Endothelial cell of umbilical vein (primary cell): Measurements from ENCODE around the gene CFAP45. TPM values are rescaled to one million over a fixed set of nuclear protein-coding genes. Genes with fewer than 3 reads are reported as not detected.

ENCODE experiments used
- BruUV-seq: library from RNA; stranded (reverse); fragments of 400-500 nt; replicated peaks from 2 replicates; lab custom pipeline; 2021; lab: Mats Ljungman, UMichigan
- CTCF ChIA-PET: fragments of 300-600, 350-600 bp; sonication (Branson Sonifier 250); formaldehyde crosslinking; loops from one replicate; lab custom pipeline; 2021; ENCODE audit warnings: antibody characterized with exemption, inconsistent platforms; lab: Charles Lee
- POLR2A ChIA-PET: fragments of 300-600, 350-600 bp; sonication (Branson Sonifier 250); formaldehyde crosslinking; loops from one replicate; lab custom pipeline; 2021; ENCODE audit warnings: antibody characterized with exemption, inconsistent platforms; lab: Charles Lee
- DNase-seq: peaks from one replicate; pipeline ENCODE4 v3.0.0-alpha.2; 2011; ENCODE audit warnings: low read depth, low spot score
- FAIRE-seq: peaks from 2 replicates; lab custom pipeline; 2011; peaks lifted over from hg19 to GRCh38; lab: Jason Lieb, UNC
- H2AFZ ChIP-seq: 2 replicates; pipeline ENCODE4 v1.6.0; 2012; ENCODE audit warnings: low read depth, low read length, control low read depth, inconsistent platforms
- H3K27ac ChIP-seq: 2 replicates; pipeline ENCODE4 v1.5.1; 2011; ENCODE audit warnings: low read depth, mild to moderate bottlenecking, control low read depth, low read length, moderate library complexity; ENCODE audit not compliant: insufficient read depth
- H3K27me3 ChIP-seq, 2 experiments: 2 replicates each; pipeline versions ENCODE4 v1.6.0 to v1.6.1; 2011; ENCODE audit warnings: low read length in 2 of 2, mixed read lengths in 1 of 2; ENCODE audit not compliant: control insufficient read depth in 2 of 2, insufficient read depth in 2 of 2
- H3K36me3 ChIP-seq, 2 experiments: 2 replicates in 1 of 2; 3 replicates in 1 of 2; pipeline ENCODE4 v1.5.1; 2011; ENCODE audit warnings: low read length in 2 of 2, mild to moderate bottlenecking in 1 of 2, moderate library complexity in 1 of 2; ENCODE audit not compliant: control insufficient read depth in 2 of 2, insufficient read depth in 2 of 2; ENCODE audit errors: extremely low read depth in 1 of 2
- H3K4me1 ChIP-seq: 3 replicates; pipeline ENCODE4 v1.5.1; 2011; ENCODE audit warnings: mild to moderate bottlenecking, low read length; ENCODE audit not compliant: control insufficient read depth, insufficient read depth; ENCODE audit errors: extremely low read depth
- H3K4me2 ChIP-seq: 2 replicates; pipeline ENCODE4 v1.6.1; 2011; ENCODE audit warnings: low read length, control low read depth, mixed read lengths; ENCODE audit not compliant: insufficient read depth
- H3K4me3 ChIP-seq, 3 experiments: fragments of 200-600 bp in 1 of 3; sonication (generic), shearing (Covaris generic) in 1 of 3; replicated peaks in 1 of 3; 2 replicates each; pipeline ENCODE4 v1.5.1; 2011 to 2016; ENCODE audit warnings: control low read depth in 3 of 3, low read length in 3 of 3, mild to moderate bottlenecking in 2 of 3, inconsistent platforms in 1 of 3, low read depth in 1 of 3, moderate library complexity in 1 of 3; ENCODE audit not compliant: insufficient read depth in 1 of 3
- H3K79me2 ChIP-seq: 2 replicates; pipeline ENCODE4 v1.6.0; 2012; ENCODE audit warnings: low read length, inconsistent platforms; ENCODE audit not compliant: control insufficient read depth, insufficient read depth
- H3K9ac ChIP-seq: replicated peaks from 2 replicates; pipeline ENCODE3; 2011; ENCODE audit warnings: low read length, control low read depth; ENCODE audit not compliant: insufficient read depth; ENCODE audit errors: extremely low read depth
- H3K9me1 ChIP-seq: replicated peaks from 3 replicates; pipeline ENCODE4 v1.6.0; 2011; ENCODE audit warnings: mild to moderate bottlenecking, low read length; ENCODE audit not compliant: control insufficient read depth, insufficient read depth; ENCODE audit errors: extremely low read depth
- H3K9me3 ChIP-seq: replicated peaks from 2 replicates; pipeline ENCODE4 v1.5.1; 2012; ENCODE audit warnings: low read length, inconsistent platforms; ENCODE audit not compliant: control insufficient read depth, insufficient read depth
- H4K20me1 ChIP-seq: replicated peaks from 2 replicates; pipeline ENCODE3; 2011; ENCODE audit warnings: mild to moderate bottlenecking, low read length; ENCODE audit not compliant: control insufficient read depth, insufficient read depth; ENCODE audit errors: extremely low read depth
- CTCF ChIP-seq, 2 donors: IDR thresholded peaks; 1 replicate in 1 of 2; 2 replicates in 1 of 2; pipeline ENCODE4 v1.5.1; 2011; ENCODE audit warnings: low read length in 2 of 2, mild to moderate bottlenecking in 2 of 2, moderate library complexity in 2 of 2, control low read depth in 1 of 2, inconsistent platforms in 1 of 2, low read depth in 1 of 2; ENCODE audit not compliant: insufficient read depth in 1 of 2; ENCODE audit errors: extremely low read depth in 1 of 2
- EZH2 ChIP-seq: IDR thresholded peaks from 2 replicates; pipeline ENCODE4 v1.6.1; 2012; ENCODE audit warnings: borderline replicate concordance, low read depth, mild to moderate bottlenecking, moderate library complexity, low read length, inconsistent platforms; ENCODE audit not compliant: severe bottlenecking
- FOS ChIP-seq: IDR thresholded peaks from 2 replicates; pipeline ENCODE4 v1.6.1; 2011; ENCODE audit warnings: mild to moderate bottlenecking, low read length, moderate library complexity, borderline replicate concordance; ENCODE audit not compliant: insufficient read depth
- GATA2 ChIP-seq: IDR thresholded peaks from 2 replicates; pipeline ENCODE4 v1.7.0; 2011; ENCODE audit warnings: low read depth, mild to moderate bottlenecking, moderate library complexity, mixed read lengths, low read length; ENCODE audit not compliant: insufficient read length, insufficient read depth
- JUN ChIP-seq: IDR thresholded peaks from 2 replicates; pipeline ENCODE4 v1.6.1; 2011; ENCODE audit warnings: borderline replicate concordance, low read depth; ENCODE audit not compliant: insufficient read length, insufficient read depth
- MAX ChIP-seq: IDR thresholded peaks from 2 replicates; pipeline ENCODE4 v1.6.1; 2011; ENCODE audit not compliant: insufficient read depth, insufficient read length
- MYC ChIP-seq: IDR thresholded peaks from one replicate; pipeline ENCODE4 v1.6.1; 2011; ENCODE audit warnings: mild to moderate bottlenecking, low read depth, low read length
- POLR2A ChIP-seq: IDR thresholded peaks from 2 replicates; pipeline ENCODE4 v1.6.1; 2012; ENCODE audit warnings: low read depth, mild to moderate bottlenecking, control low read depth, low read length
- POLR2AphosphoS5 ChIP-seq: IDR thresholded peaks from 2 replicates; pipeline ENCODE4 v1.6.1; 2012; ENCODE audit warnings: low read depth, mild to moderate bottlenecking, control low read depth, low read length, moderate library complexity; ENCODE audit not compliant: insufficient read depth
- dilution Hi-C: fragments of 300-500 bp; cut with MboI; formaldehyde crosslinking; loops from one replicate; pipeline ENCODE4 v1.15.0; 2019; ENCODE audit warnings: low sequenced_read_pairs; ENCODE audit not compliant: extremely low pct_ligation_motif_present
- intact Hi-C: fragments of 100-400 bp; cut with micrococcal nuclease; formaldehyde crosslinking; loops from one replicate; pipeline ENCODE4 v1.10.0; 2022
- polyA plus RNA-seq, 4 experiments: library from polyadenylated mRNA; depleted of rRNA in 3 of 4; stranded (reverse) in 3 of 4; unstranded in 1 of 4; fragments of >200 nt; gene quantifications; 2 replicates each; pipeline versions ENCODE4 v1.2.1 to v1.2.3, GENCODE V29; 2011 to 2012; ENCODE audit warnings: missing spikeins in 1 of 4
- total RNA-seq: library from RNA; stranded (reverse); gene quantifications from 2 replicates; pipeline ENCODE4 v1.2.3, GENCODE V29; 2021

The CFAP45 gene
- total and polyA plus RNA-seq, 2 donors (not counting 3 experiments of a cell fraction or from before 2014, with no cell fraction given): 0.25 to 2.5 TPM

GRCh38 chr1:159930634-159931033, 30.7 kb upstream of the CFAP45 start:
- H3K36me3 ChIP-seq: no peaks in the 10 kb centered on the region
- CTCF ChIA-PET: interaction anchor here (1.6 to 2.0 kb wide), 2 partner anchors 76 to 77 kb away, joined by 6 to 9 read pairs; no protein-coding TSS in a partner anchor
- H2AFZ ChIP-seq: no peak overlapping the region
- H3K27me3 ChIP-seq: peaks cover 0 to 4% of the 10 kb centered on the region in 2 experiments
- no peak overlapping the region for H3K4me3 ChIP-seq
- H3K9me1 ChIP-seq: no peaks in the 10 kb centered on the region
- BruUV-seq: no TSS peak
- DNase-seq (no peak), FAIRE-seq (no peak)
- H3K79me2 ChIP-seq: no peaks in the 10 kb centered on the region
- dilution Hi-C loops: no loop called here
- intact Hi-C loops: no loop called here
- no peaks in the 10 kb centered on the region for H4K20me1 ChIP-seq
- H3K4me1 ChIP-seq: peaks cover 4% of the 10 kb centered on the region
- TF ChIP-seq MAX (no peak), POLR2AphosphoS5 (no peak), GATA2 (no peak), EZH2 (no peak), POLR2A (no peak), MYC (no peak), FOS (no peak), JUN (no peak), CTCF (IDR thresholded peaks at IDR 0.05; ENCODE audit: extremely low read depth in 1 of 2, insufficient read depth in 1 of 2, low read depth in 1 of 2, low read length in 2 of 2) (no peak)
- no peak overlapping the region for H3K9ac ChIP-seq
- H3K9me3 ChIP-seq: no peaks in the 10 kb centered on the region
- POLR2A ChIA-PET: no interaction called here
- no peak overlapping the region for H3K4me2 ChIP-seq
- no peak overlapping the region for H3K27ac ChIP-seq
